HG02840 (cell line): ENCODE measurements around the gene KRTAP10-10.
"Not testable (repeated sequence)": the region's sequence is repeated elsewhere in the genome, so short reads cannot be mapped to it uniquely, and the experiment has no call there.

Experiments used
- ATAC-seq: cut with Tn5 transposase; IDR thresholded peaks from one replicate; pipeline ENCODE4 v1.9.1; 2021; ENCODE audit warnings: mild to moderate bottlenecking, moderate library complexity, moderate number of reproducible peaks; ENCODE audit not compliant: unreplicated experiment, low FRiP score

The KRTAP10-10 gene

GRCh38 chr21:44671911-44672310, 34.8 kb downstream of the KRTAP10-10 start:
- no peak for ATAC-seq

- ATAC-seq: no peak
These were observed 40.7 kb downstream of the KRTAP10-10 start for GRCh38 chr21:44677881-44678280.

GRCh38 chr21:44681152-44681551, 44.0 kb downstream of the KRTAP10-10 start:
- no peak for ATAC-seq

- ATAC-seq: no peak
These were observed 44.9 kb downstream of the KRTAP10-10 start, which contains the start of gene KRTAP12-1 for GRCh38 chr21:44681861-44682579. Gene KRTAP12-1, minus strand, starts transcription at chr21:44682163. Its CDS starts 40 bp downstream, at chr21:44682123.

GRCh38 chr21:44682580-44683151, 45.5 kb downstream of the KRTAP10-10 start:
- no peak for ATAC-seq

GRCh38 chr21:44684077-44684476, 46.9 kb downstream of the KRTAP10-10 start:
- no peak for ATAC-seq

GRCh38 chr21:44684483-44684882, 47.3 kb downstream of the KRTAP10-10 start:
- no peak for ATAC-seq

GRCh38 chr21:44685050-44685449, 47.9 kb downstream of the KRTAP10-10 start:
- ATAC-seq: not testable (repeated sequence)

GRCh38 chr21:44686000-44686781, 49.0 kb downstream of the KRTAP10-10 start:
- ATAC-seq: no peak

- ATAC-seq: no peak
These were observed 49.8 kb downstream of the KRTAP10-10 start for GRCh38 chr21:44686843-44687561.

GRCh38 chr21:44687671-44688070, 50.5 kb downstream of the KRTAP10-10 start:
- no peak for ATAC-seq
